ENCODE data around the gene TRAK1. TPM values are rescaled to one million over a fixed set of nuclear protein-coding genes. Genes with fewer than 3 reads are reported as not detected.
A peak's percentile ranks its signal among the peaks of the same experiment; 100 is the strongest.

Gene TRAK1
- polyA plus RNA-seq, 3 donors, result 6.6 to 40.8 (median 7.0) TPM

- Histone ChIP-seq H3K79me2 (ENCODE audit: insufficient read depth, low read length) (no peaks in the 10 kb centered on the region), H3K4me1 (ENCODE audit: control insufficient read depth in 1 of 2, insufficient read depth in 2 of 2, low read length in 2 of 2) (peaks cover 23 to 26% of the 10 kb centered on the region in 2 donors), H3K4me2 (replicated peaks; ENCODE audit: extremely low read depth, low read length, poor library complexity, severe bottlenecking) (no peak overlapping the region), H3K27ac (ENCODE audit: low read depth in 1 of 2, low read length in 2 of 2) (no peak overlapping the region), H3K4me3 (replicated peaks in 1 of 3; ENCODE audit: low read depth in 2 of 3, low read length in 3 of 3) (no peak overlapping the region), H4K20me1 (ENCODE audit: insufficient read depth, low read length) (peaks cover 48% of the 10 kb centered on the region), H3K9ac (ENCODE audit: insufficient read depth, low read length, poor library complexity, severe bottlenecking) (no peak overlapping the region), H3K36me3 (replicated peaks in 1 of 2; ENCODE audit: control insufficient read depth in 1 of 2, insufficient read depth in 2 of 2, low read length in 2 of 2) (peaks cover 40 to 61% of the 10 kb centered on the region in 2 donors), H3K27me3 (ENCODE audit: control insufficient read depth in 2 of 2, insufficient read depth in 2 of 2, low read length in 2 of 2) (no peaks in the 10 kb centered on the region), H2AFZ (ENCODE audit: insufficient read depth, low read depth, low read length, poor library complexity, severe bottlenecking) (no peak overlapping the region), H3K9me3 (replicated peaks in 1 of 2; ENCODE audit: control insufficient read depth in 1 of 2, insufficient read depth in 1 of 2, low read length in 2 of 2) (no peaks in the 10 kb centered on the region)
- intact Hi-C loops (cut with micrococcal nuclease), result loop anchor here in 1 of 2 donors (10.0 kb wide), 1 partner anchor 295 kb away; no protein-coding TSS in a partner anchor
- Mint-ChIP-seq H3K4me3 (no peak overlapping the region), H3K27me3 (ENCODE audit: low read depth in 3 of 3) (peaks cover 0 to 1% (median 0%) of the 10 kb centered on the region in 3 donors), H3K36me3 (peaks cover 59 to 79% of the 10 kb centered on the region in 2 donors), H3K4me1 (peaks cover 21% of the 10 kb centered on the region), H3K27ac (no peak overlapping the region), H3K9me3 (no peaks in the 10 kb centered on the region)
- 76% methylated on average over 2 of the region's 6 CpGs for WGBS (ENCODE audit: insufficient coverage)
- TF ChIP-seq, protein P1, sequence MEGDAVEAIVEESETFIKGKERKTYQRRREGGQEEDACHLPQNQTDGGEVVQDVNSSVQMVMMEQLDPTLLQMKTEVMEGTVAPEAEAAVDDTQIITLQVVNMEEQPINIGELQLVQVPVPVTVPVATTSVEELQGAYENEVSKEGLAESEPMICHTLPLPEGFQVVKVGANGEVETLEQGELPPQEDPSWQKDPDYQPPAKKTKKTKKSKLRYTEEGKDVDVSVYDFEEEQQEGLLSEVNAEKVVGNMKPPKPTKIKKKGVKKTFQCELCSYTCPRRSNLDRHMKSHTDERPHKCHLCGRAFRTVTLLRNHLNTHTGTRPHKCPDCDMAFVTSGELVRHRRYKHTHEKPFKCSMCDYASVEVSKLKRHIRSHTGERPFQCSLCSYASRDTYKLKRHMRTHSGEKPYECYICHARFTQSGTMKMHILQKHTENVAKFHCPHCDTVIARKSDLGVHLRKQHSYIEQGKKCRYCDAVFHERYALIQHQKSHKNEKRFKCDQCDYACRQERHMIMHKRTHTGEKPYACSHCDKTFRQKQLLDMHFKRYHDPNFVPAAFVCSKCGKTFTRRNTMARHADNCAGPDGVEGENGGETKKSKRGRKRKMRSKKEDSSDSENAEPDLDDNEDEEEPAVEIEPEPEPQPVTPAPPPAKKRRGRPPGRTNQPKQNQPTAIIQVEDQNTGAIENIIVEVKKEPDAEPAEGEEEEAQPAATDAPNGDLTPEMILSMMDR (IDR thresholded peaks at IDR 0.05), result no peak
- no peak for DNase-seq
These were observed 98.6 kb downstream of the TRAK1 start for GRCh38 chr3:42189736-42190135.

GRCh38 chr3:42190701-42191442, 99.7 kb downstream of the TRAK1 start:
- Mint-ChIP-seq H3K4me3 (no peak overlapping the region), H3K27me3 (ENCODE audit: low read depth in 3 of 3) (peaks cover 0 to 1% (median 0%) of the 10 kb centered on the region in 3 donors), H3K4me1 (peaks cover 27% of the 10 kb centered on the region), H3K9me3 (no peaks in the 10 kb centered on the region), H3K27ac (peak overlapping the region in 2 of 7 donors; percentile 10 to 55), H3K36me3 (peaks cover 62 to 79% of the 10 kb centered on the region in 2 donors)
- no peak overlapping the region for H3K4me2 ChIP-seq (replicated peaks; ENCODE audit: extremely low read depth, low read length, poor library complexity, severe bottlenecking)
- no peaks in the 10 kb centered on the region for H3K79me2 ChIP-seq (ENCODE audit: insufficient read depth, low read length)
- H3K4me3 ChIP-seq (replicated peaks in 1 of 3; ENCODE audit: low read depth in 2 of 3, low read length in 3 of 3), result no peak overlapping the region
- H4K20me1 ChIP-seq (ENCODE audit: insufficient read depth, low read length), result peaks cover 54% of the 10 kb centered on the region
- peak; percentile 30 to 55 (median 31) for DNase-seq
- no peak overlapping the region for H3K9ac ChIP-seq (ENCODE audit: insufficient read depth, low read length, poor library complexity, severe bottlenecking)
- TF ChIP-seq, protein P1 (IDR thresholded peaks at IDR 0.05), result peak; percentile 84
- peaks cover 27 to 30% of the 10 kb centered on the region in 2 donors for H3K4me1 ChIP-seq (ENCODE audit: control insufficient read depth in 1 of 2, insufficient read depth in 2 of 2, low read length in 2 of 2)
- peaks cover 45 to 63% of the 10 kb centered on the region in 2 donors for H3K36me3 ChIP-seq (replicated peaks in 1 of 2; ENCODE audit: control insufficient read depth in 1 of 2, insufficient read depth in 2 of 2, low read length in 2 of 2)
- H3K9me3 ChIP-seq (replicated peaks in 1 of 2; ENCODE audit: control insufficient read depth in 1 of 2, insufficient read depth in 1 of 2, low read length in 2 of 2), result no peaks in the 10 kb centered on the region
- no peaks in the 10 kb centered on the region for H3K27me3 ChIP-seq (ENCODE audit: control insufficient read depth in 2 of 2, insufficient read depth in 2 of 2, low read length in 2 of 2)
- WGBS (ENCODE audit: insufficient coverage), result 44% methylated on average over 5 of the region's 11 CpGs
- H2AFZ ChIP-seq (ENCODE audit: insufficient read depth, low read depth, low read length, poor library complexity, severe bottlenecking), result no peak overlapping the region
- intact Hi-C loops (cut with micrococcal nuclease), result loop anchor here in 1 of 2 donors (10.0 kb wide), 1 partner anchor 296 kb away; no protein-coding TSS in a partner anchor
- no peak overlapping the region for H3K27ac ChIP-seq (ENCODE audit: low read depth in 1 of 2, low read length in 2 of 2)

Data from CD14-positive monocyte (primary cell).